HG03159 (cell line): Measurements from ENCODE around the gene STAG3.
"Not testable (repeated sequence)": the region's sequence is repeated elsewhere in the genome, so short reads cannot be mapped to it uniquely, and the experiment has no call there.

ENCODE experiments used
- ATAC-seq: cut with Tn5 transposase; IDR thresholded peaks from one replicate; pipeline ENCODE4 v1.9.1; 2021; ENCODE audit warnings: mild to moderate bottlenecking, moderate library complexity; ENCODE audit not compliant: unreplicated experiment

STAG3 gene

DNA sequence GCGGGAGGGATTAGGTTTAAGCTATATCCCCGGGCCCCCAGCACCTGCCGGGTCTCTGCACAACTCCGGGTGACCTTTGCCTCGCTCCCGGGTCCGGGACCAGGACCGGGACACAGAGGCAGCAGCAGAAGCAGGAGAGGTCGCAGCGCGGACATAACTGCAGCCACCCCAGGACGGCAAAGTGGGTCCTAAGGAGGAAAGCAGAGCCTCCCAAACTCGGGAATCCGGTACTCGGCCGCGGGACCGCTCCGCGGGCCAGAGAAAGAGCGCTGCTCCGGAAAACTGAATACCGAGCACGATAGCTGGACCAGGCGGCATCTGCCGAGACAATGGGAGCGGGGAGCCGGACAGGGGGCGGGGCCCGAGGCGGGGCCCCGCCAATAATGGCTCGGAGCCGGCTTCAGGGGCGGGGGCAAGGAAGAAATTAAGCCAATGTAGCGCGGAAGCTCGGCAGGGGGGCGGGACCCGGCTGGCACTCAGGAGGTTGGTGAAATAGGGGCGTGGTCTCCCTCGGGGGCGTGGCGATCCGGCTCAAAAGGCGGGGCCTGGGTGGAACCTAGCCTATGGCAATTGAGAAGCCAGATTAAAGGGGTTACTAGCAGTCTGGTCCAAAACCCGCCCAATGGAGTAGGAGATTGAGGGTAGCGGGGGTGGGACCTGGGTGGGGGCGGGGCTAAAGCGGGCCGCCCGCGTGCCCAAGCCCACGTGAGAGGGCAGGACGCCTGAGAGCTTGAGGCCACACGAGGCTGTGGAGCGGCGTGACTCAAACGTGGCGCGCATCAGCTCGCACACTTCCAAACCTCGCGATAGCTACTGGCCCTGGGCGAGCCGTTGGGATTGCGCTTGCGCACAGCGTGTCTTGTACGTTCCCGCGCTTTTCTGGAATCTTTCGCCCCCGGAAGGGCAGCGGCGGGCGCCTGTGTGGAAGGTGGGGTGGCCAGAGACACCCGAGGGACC, at the start of gene STAG3, which contains the start of gene GPC2:
STAG3 (plus strand) TSS at position 874 of the 957 bp plus-strand sequence. CDS start 2,639 bp downstream, outside the sequence.
GPC2 (minus strand) TSS at position 337 of the 957 bp plus-strand sequence; CDS start at position 155, 182 bp downstream.
- peak; percentile 84 for ATAC-seq

DNA sequence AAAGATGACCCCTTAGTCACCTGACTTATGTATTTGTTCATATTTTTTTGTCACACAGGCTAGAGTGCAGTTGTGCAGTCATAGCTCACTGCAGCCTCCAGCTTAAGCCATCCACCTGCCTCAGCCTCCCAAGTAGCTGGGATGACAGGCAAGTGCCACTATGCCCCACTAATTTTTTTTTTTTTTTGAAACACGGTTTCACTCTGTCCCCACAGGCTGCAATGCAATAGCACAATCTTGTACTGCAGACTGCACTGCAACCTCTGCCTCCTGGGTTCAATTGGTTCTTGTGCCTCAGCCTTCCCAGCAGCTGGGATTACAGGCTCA, 49.1 kb upstream of the STAG3 start:
- no peak for ATAC-seq

DNA sequence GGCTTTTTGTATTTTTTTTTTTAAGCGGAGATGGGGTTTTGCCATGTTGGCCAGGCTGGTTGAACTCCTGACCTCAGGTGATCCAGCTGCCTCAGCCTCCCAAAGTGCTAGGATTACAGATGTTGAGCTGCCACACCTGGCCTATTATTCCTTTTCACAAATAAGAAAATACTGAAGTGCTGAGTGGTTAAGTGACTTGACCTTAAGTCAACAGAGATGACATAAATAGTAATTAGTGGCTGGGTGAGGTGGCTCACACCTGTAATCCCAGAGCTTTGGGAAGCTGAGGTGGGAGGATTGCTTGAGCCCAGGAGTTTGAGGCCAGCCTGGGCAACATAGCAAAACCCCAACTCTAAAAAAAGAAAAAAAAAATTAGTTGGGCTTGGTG, 47.5 kb upstream of the STAG3 start:
- ATAC-seq: not testable (repeated sequence)

DNA sequence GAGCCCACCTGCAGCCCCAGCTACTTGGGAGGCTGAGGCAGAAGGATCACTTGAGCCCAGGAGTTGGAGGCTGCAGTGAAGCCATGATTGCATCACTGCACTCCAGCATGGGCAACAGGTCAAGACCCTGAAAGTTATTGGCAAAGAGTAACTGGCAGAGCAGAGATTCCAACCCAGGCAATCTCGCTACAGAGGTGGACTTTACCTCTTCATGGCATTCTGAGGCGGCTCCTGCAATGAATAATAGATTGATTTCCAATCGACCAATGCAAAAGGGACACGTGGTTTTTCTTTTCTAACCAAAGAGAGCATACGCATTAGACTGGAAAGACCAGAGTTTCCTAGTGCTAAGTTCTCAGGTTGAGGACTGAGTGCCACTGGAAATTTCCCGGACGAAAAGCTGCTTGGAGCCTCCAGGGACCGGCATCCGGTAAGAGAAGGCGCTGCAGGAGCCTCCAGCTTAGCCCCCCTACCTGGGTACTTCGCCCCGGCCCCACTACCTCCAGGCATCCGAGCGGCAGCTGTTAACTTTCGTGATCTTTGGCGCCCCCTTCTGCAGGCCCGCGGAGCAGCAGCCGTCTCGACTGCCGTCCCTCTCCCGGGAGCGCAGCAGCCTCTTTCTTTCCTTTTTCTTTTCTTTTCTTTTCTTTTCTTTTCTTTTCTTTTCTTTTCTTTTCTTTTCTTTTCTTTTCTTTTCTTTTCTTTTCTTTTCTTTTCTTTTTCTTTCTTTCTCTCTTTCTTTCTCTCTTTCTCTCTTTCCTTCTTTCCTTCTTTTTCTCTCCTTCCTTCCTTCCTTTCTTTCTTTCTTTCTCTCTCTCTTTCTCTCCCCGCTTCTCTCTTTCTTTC, 46.9 kb upstream of the STAG3 start:
- no peak for ATAC-seq

DNA sequence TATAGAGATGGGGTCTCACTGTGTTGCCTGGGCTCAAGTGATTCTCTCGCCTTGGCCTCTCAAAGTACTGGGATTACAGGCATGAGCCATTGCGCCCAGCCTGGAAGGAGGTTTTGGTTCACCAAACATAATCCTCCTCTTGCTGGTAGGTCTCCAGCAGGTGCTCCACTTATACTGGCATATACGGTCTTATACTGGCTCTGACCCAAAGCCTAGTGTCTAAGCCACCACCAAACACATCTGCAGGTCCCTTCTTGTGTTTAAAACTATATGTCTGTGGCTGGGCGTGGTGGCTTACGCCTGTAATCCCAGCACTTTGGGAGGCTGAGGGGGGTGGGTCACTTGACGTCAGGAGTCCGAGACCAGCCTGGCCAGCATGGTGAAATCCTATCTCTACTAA, 45.6 kb upstream of the STAG3 start:
- no peak for ATAC-seq

DNA sequence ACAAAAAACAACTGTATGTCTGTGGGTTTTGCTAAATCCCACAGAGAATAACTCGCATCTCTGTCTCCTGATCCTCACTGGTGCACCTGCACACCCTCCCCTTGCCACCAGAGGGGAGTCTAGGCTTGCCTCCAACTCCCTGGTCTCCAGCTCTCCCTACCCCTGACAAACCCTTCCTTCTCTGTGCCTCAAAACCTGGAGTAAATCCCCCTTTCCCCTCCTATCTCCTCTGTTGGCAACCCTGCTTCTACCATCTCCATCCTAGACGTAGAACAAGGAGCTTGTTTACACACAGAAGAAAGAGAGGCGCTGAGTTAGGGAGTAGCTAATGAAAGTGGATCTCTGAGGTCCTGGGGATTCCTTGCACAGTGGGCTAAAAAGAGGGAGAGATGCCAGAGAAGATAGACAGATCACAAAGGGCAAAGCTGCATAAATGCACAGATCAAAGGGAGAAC, 45.0 kb upstream of the STAG3 start:
- ATAC-seq: no peak

DNA sequence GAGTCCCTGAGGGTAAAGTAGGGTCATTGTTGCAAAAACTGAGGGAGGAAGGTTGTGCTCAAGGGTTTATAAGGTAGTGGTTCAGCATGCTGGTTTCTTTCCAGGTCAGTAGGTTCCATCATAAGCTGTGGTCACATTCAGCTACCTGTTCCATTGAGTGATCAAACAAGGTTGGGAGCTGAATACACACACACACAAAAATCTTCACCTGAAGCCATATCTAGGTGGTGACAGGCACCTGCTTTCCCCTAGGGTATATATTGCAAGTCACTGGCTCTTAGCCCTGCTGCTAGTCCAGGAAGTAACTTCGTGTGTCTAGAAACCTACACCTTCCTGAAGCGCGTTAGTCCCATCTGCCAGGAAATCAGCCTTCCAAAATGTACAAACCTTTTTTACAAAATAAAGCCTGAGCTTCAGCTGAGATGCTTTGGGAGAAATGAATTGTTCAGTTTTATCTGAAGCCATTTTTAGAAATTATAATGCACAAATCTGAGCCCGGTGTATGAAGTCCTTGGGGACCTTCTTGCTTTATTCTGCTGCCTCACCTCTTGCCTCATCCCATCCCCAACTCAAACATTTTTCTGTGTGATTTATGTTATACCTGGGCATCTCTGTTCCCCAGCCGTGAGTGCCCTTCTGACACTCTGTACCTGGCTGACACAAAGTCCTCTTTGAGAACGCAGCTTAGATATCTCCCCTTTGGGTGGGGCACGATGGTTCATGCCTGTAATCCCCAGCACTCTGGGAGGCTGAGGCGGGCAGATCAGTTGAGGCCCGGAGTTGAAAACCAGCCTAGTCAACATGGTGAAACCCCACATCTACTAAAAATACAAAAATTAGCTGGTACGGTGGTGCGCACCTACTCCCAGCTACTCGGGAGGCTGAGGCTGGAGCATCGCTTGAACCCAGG, 39.6 kb upstream of the STAG3 start:
- ATAC-seq: no peak

- no peak for ATAC-seq
Observed at GRCh38 chr7:100141555-100141949, 36.2 kb upstream of the STAG3 start.

- ATAC-seq: no peak
Observed at GRCh38 chr7:100142461-100142860, 35.3 kb upstream of the STAG3 start.

GRCh38 chr7:100146350-100146749, 31.4 kb upstream of the STAG3 start:
- ATAC-seq: not testable (repeated sequence)

DNA sequence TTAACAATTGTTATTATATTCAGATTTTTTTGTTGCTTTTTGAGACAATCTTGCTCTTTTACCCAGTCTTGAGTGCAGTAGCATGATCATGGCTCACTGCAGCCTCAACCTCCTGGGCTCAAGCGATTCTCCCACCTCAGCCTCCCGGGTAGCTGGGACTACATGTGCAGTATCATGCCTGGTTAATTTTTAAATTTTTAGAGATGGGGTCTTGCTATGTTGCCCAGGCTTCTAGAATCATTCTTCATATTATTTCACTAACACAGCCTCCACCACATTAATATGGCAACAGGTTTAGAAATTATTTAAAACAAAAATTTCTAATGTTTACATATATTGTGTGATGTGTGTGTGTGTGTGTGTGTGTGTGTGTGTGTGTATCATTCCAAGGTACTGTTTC, 30.4 kb upstream of the STAG3 start:
- ATAC-seq: no peak

DNA sequence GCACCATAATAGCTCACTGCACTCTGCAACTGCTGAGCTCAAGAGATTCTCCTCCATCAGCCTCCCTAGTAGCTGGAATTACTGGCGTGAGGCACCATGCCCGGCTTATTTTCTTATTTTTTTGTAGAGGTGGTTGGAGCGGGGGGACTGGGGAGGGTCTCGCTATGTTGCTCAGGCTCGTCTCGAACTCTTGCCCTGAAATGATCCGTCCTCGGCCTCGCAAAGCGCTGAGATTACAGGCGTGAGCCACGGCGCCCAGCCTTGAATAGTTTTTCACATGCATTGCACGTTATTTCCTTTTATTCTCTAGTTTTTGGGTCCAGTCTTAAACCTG, 29.5 kb upstream of the STAG3 start:
- no peak for ATAC-seq

- peak; percentile 95 for ATAC-seq
Observed at GRCh38 chr7:100148559-100149328, 29.0 kb upstream of the STAG3 start, which contains the start of gene LAMTOR4. Gene LAMTOR4 (plus strand): TSS chr7:100148918. CDS start chr7:100148973, 55 bp downstream.

GRCh38 chr7:100152404-100152803, 25.3 kb upstream of the STAG3 start:
- ATAC-seq: no peak

GRCh38 chr7:100152937-100153666, 24.6 kb upstream of the STAG3 start:
- ATAC-seq: no peak

DNA sequence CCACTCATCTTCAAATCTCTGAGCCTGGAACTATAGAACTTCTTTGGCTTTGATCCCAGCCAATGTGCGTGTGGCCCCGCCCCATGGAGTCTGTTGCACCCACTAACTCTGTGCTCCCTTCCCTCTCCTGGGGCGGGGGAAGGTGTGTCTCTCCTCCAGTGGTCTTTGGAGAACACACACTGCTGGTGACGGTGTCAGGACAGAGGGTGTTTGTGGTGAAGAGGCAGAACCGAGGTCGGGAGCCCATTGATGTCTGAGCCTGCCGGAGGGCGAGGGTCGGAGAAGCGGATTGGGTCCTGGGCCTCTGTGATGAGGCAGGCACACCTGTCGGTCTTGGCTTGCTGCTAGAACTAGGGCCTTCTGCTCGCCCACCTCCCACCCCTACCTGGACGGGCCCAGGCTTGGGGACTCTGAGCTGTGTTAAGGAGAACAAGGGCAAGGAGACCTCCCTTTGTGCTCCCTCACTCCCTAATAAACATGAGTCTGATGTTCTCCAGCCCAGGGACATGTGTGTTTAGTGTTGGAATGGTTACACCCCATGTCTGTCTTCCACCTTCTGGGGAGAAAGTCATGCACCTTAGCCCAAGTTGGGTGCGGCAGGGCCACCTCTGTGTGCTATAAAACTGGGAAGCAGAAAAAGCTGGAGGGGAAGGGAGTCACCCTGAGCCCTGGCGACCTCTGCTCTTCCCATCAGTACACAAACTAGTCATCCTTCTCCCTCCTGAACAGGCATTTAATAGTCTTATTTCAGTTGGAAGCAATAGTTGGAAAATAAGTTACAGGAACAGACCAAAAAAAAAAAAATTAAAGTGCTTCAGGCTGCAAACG, 23.8 kb upstream of the STAG3 start:
- ATAC-seq: no peak

GRCh38 chr7:100154651-100155491, 22.8 kb upstream of the STAG3 start:
- ATAC-seq: no peak
